GM23338 (cell line): ENCODE data around the gene ARHGAP42. TPM values are rescaled to one million over a fixed set of nuclear protein-coding genes. Genes with fewer than 3 reads are reported as not detected.

ENCODE experiments used
- ATAC-seq: fragments of 200-7000 bp; cut with Tn5 transposase; 3 replicates; pipeline ENCODE4 v1.9.1; 2020
- DNase-seq: peaks from one replicate; pipeline ENCODE4 v3.0.0-alpha.2; 2015; ENCODE audit warnings: low spot score
- H2AFZ ChIP-seq: fragments of 200-600 bp; sonication (generic); 2 replicates; pipeline ENCODE4 v1.8.0; 2016; ENCODE audit warnings: antibody characterized with exemption, mild to moderate bottlenecking, moderate library complexity
- H3F3A ChIP-seq: fragments of 200-600 bp; sonication (generic); replicated peaks from 2 replicates; pipeline ENCODE4 v1.8.0; 2017; ENCODE audit warnings: antibody characterized with exemption, mixed run types, low read depth
- H3K27ac ChIP-seq: fragments of 200-600 bp; sonication (generic); 2 replicates; pipeline ENCODE4 v1.6.1; 2016; ENCODE audit warnings: low read depth
- H3K27me3 ChIP-seq: fragments of 200-600 bp; sonication (generic); 2 replicates; pipeline ENCODE4 v1.8.0; 2016; ENCODE audit warnings: mild to moderate bottlenecking, mixed run types, moderate library complexity; ENCODE audit not compliant: insufficient read depth
- H3K36me3 ChIP-seq: fragments of 200-600 bp; sonication (generic); 2 replicates; pipeline ENCODE4 v1.8.0; 2016; ENCODE audit warnings: mild to moderate bottlenecking; ENCODE audit not compliant: insufficient read depth
- H3K4me1 ChIP-seq: fragments of 200-600 bp; sonication (generic); 2 replicates; pipeline ENCODE4 v1.8.0; 2016; ENCODE audit warnings: mild to moderate bottlenecking, moderate library complexity; ENCODE audit not compliant: insufficient read depth
- H3K4me2 ChIP-seq: fragments of 200-600 bp; sonication (generic); 2 replicates; pipeline ENCODE4 v1.7.1; 2017; ENCODE audit warnings: mixed run types
- H3K4me3 ChIP-seq: fragments of 200-600 bp; sonication (generic); 2 replicates; pipeline ENCODE4 v1.6.1; 2016; ENCODE audit warnings: mixed run types
- H3K79me2 ChIP-seq: fragments of 200-600 bp; sonication (generic); replicated peaks from 2 replicates; pipeline ENCODE4 v1.8.0; 2017; ENCODE audit warnings: mild to moderate bottlenecking; ENCODE audit not compliant: insufficient read depth
- H3K9me2 ChIP-seq: fragments of 200-600 bp; sonication (generic); 2 replicates; pipeline ENCODE4 v1.8.0; 2017; ENCODE audit not compliant: insufficient read depth
- H4K20me1 ChIP-seq: fragments of 200-600 bp; sonication (generic); replicated peaks from 2 replicates; pipeline ENCODE4 v1.8.0; 2017; ENCODE audit warnings: mild to moderate bottlenecking; ENCODE audit not compliant: insufficient read depth
- H3K27ac Mint-ChIP-seq: 2 replicates; pipeline ENCODE4 v1.8.0; 2020; ENCODE audit warnings: inconsistent platforms, mild to moderate bottlenecking, moderate library complexity, mixed read lengths
- H3K27me3 Mint-ChIP-seq: 3 replicates; pipeline ENCODE4 v1.8.0; 2022; ENCODE audit warnings: low read depth, mild to moderate bottlenecking, moderate library complexity, mixed read lengths, inconsistent platforms; ENCODE audit not compliant: insufficient read depth, poor library complexity
- H3K36me3 Mint-ChIP-seq: 3 replicates; pipeline ENCODE4 v1.8.0; 2021; ENCODE audit warnings: low read depth, mild to moderate bottlenecking, inconsistent platforms, moderate library complexity, mixed read lengths
- H3K4me1 Mint-ChIP-seq: 3 replicates; pipeline ENCODE4 v1.8.0; 2020; ENCODE audit warnings: mild to moderate bottlenecking, inconsistent platforms, mixed read lengths
- H3K4me3 Mint-ChIP-seq: 3 replicates; pipeline ENCODE4 v1.8.0; 2021; ENCODE audit warnings: moderate library complexity, mild to moderate bottlenecking, inconsistent platforms, mixed read lengths
- H3K9me3 Mint-ChIP-seq: 3 replicates; pipeline ENCODE4 v1.8.0; 2020; ENCODE audit warnings: moderate library complexity, mild to moderate bottlenecking, inconsistent platforms, mixed read lengths
- CREB1 ChIP-seq: fragments of 250-450 bp; sonication (Bioruptor Pico); IDR thresholded peaks from 2 replicates; pipeline ENCODE4 v1.5.0; 2020; ENCODE audit warnings: low read depth, mild to moderate bottlenecking, moderate library complexity
- EZH2 ChIP-seq: fragments of 200-600 bp; sonication (generic); IDR thresholded peaks from one replicate; pipeline ENCODE4 v1.8.0; 2017; ENCODE audit warnings: antibody characterized with exemption, mild to moderate bottlenecking, low read depth; ENCODE audit not compliant: unreplicated experiment
- EZH2phosphoT487 ChIP-seq: fragments of 200-600 bp; sonication (generic); IDR thresholded peaks from one replicate; pipeline ENCODE4 v1.8.1; 2018; ENCODE audit warnings: antibody characterized with exemption; ENCODE audit not compliant: unreplicated experiment
- JUNB ChIP-seq: IDR thresholded peaks from one replicate; pipeline ENCODE4 v1.6.1; 2016; ENCODE audit warnings: antibody characterized with exemption; ENCODE audit not compliant: unreplicated experiment
- NANOG ChIP-seq: IDR thresholded peaks from 2 replicates; pipeline ENCODE4 v1.6.1; 2016; ENCODE audit warnings: antibody characterized with exemption, borderline replicate concordance
- POLR2AphosphoS5 ChIP-seq: IDR thresholded peaks from 2 replicates; pipeline ENCODE4 v1.6.1; 2016; ENCODE audit warnings: antibody characterized with exemption, low read depth
- STAT1 ChIP-seq: IDR thresholded peaks from one replicate; pipeline ENCODE4 v1.6.1; 2016; ENCODE audit warnings: antibody characterized with exemption; ENCODE audit not compliant: unreplicated experiment
- ZNF331 ChIP-seq: fragments of 250-450 bp; sonication (Bioruptor Pico); IDR thresholded peaks from 2 replicates; pipeline ENCODE4 v1.5.0; 2020; ENCODE audit warnings: low read depth, mild to moderate bottlenecking, moderate library complexity
- ZNF462 ChIP-seq: fragments of 250-450 bp; sonication (Bioruptor Pico); IDR thresholded peaks from 2 replicates; pipeline ENCODE4 v1.5.0; 2020; ENCODE audit warnings: mild to moderate bottlenecking, moderate library complexity
- polyA plus RNA-seq: library from polyadenylated mRNA; unstranded; fragments of >200 nt; fragmentation: Nextera tagmentation; extraction: Ambion mirVana; gene quantifications from 2 replicates; pipeline ENCODE4 v1.2.1, GENCODE V29; 2016
- total RNA-seq: library from RNA; depleted of rRNA; stranded (reverse); fragments of >200 nt; shearing (Covaris generic); gene quantifications from 2 replicates; pipeline ENCODE4 v1.2.3, GENCODE V29; 2014
- TF ChIP-seq, protein P1 (sequence below): IDR thresholded peaks from 2 replicates; pipeline ENCODE4 v1.6.1; 2016; ENCODE audit warnings: antibody characterized with exemption
- TF ChIP-seq, protein P2 (sequence below): IDR thresholded peaks from one replicate; pipeline ENCODE4 v1.6.1; 2018; ENCODE audit warnings: antibody characterized with exemption; ENCODE audit not compliant: unreplicated experiment

ARHGAP42 gene
- total and polyA plus RNA-seq, 2 experiments from 2014 or later, result 23.7 to 35.7 TPM

- Histone ChIP-seq H3K79me2 (peaks cover 39% of the 10 kb centered on the region), H4K20me1 (no peaks in the 10 kb centered on the region), H3F3A (no peaks in the 10 kb centered on the region), H3K9me2 (no peaks in the 10 kb centered on the region), H3K4me3 (no peak overlapping the region), H3K27me3 (no peaks in the 10 kb centered on the region), H3K4me1 (peaks cover 33% of the 10 kb centered on the region), H3K27ac (peak overlapping the region; percentile 76; the same call in 1 of the 2 replicates), H2AFZ (no peak overlapping the region), H3K36me3 (no peaks in the 10 kb centered on the region), H3K4me2 (peak overlapping the region; percentile 26; the same call in 1 of the 2 replicates)
- TF ChIP-seq, protein P1, sequence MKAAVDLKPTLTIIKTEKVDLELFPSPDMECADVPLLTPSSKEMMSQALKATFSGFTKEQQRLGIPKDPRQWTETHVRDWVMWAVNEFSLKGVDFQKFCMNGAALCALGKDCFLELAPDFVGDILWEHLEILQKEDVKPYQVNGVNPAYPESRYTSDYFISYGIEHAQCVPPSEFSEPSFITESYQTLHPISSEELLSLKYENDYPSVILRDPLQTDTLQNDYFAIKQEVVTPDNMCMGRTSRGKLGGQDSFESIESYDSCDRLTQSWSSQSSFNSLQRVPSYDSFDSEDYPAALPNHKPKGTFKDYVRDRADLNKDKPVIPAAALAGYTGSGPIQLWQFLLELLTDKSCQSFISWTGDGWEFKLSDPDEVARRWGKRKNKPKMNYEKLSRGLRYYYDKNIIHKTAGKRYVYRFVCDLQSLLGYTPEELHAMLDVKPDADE, result no peak
- TF ChIP-seq NANOG (no peak), STAT1 (no peak), POLR2AphosphoS5 (no peak), ZNF331 (CRISPR knock-in tag) (no peak)
- TF ChIP-seq, protein P2, sequence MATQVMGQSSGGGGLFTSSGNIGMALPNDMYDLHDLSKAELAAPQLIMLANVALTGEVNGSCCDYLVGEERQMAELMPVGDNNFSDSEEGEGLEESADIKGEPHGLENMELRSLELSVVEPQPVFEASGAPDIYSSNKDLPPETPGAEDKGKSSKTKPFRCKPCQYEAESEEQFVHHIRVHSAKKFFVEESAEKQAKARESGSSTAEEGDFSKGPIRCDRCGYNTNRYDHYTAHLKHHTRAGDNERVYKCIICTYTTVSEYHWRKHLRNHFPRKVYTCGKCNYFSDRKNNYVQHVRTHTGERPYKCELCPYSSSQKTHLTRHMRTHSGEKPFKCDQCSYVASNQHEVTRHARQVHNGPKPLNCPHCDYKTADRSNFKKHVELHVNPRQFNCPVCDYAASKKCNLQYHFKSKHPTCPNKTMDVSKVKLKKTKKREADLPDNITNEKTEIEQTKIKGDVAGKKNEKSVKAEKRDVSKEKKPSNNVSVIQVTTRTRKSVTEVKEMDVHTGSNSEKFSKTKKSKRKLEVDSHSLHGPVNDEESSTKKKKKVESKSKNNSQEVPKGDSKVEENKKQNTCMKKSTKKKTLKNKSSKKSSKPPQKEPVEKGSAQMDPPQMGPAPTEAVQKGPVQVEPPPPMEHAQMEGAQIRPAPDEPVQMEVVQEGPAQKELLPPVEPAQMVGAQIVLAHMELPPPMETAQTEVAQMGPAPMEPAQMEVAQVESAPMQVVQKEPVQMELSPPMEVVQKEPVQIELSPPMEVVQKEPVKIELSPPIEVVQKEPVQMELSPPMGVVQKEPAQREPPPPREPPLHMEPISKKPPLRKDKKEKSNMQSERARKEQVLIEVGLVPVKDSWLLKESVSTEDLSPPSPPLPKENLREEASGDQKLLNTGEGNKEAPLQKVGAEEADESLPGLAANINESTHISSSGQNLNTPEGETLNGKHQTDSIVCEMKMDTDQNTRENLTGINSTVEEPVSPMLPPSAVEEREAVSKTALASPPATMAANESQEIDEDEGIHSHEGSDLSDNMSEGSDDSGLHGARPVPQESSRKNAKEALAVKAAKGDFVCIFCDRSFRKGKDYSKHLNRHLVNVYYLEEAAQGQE, result no peak
- DNase-seq (no peak), ATAC-seq (no peak)
- Mint-ChIP-seq H3K4me3 (no peak overlapping the region), H3K36me3 (peaks cover 14% of the 10 kb centered on the region; the same call in 1 of the 3 replicates), H3K27ac (peak overlapping the region; percentile 84), H3K27me3 (peaks cover 2% of the 10 kb centered on the region), H3K9me3 (no peaks in the 10 kb centered on the region; the same call in 2 of the 3 replicates), H3K4me1 (peaks cover 43% of the 10 kb centered on the region)
Observed at GRCh38 chr11:100790073-100790472, 103.0 kb downstream of the ARHGAP42 start.

DNA sequence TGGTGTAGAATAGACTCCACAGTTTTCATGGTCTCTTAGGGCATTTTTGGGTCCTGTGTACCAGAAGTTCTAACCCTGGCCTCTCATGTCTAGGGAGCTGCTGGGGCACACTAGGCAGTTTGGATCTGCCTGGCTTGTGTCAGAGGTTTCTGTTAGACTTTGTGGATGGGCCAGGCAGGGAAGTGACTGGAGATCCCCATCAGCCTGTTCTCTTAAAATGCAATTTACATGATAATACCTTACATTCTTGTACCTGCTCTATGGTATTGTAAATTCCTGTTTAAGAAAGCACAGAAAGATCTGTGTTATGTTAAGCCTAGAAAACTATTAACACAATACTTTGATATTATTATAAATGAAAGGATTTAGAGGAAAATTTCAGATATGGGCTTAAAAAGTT, 104.0 kb downstream of the ARHGAP42 start:
- Mint-ChIP-seq H3K4me3 (peak overlapping the region; percentile 40; the same call in 1 of the 3 replicates), H3K27ac (peak overlapping the region; percentile 95), H3K4me1 (peaks cover 40% of the 10 kb centered on the region), H3K9me3 (no peaks in the 10 kb centered on the region; the same call in 2 of the 3 replicates), H3K27me3 (peaks cover 2% of the 10 kb centered on the region), H3K36me3 (peaks cover 14% of the 10 kb centered on the region; the same call in 1 of the 3 replicates)
- H3K79me2 ChIP-seq, result peaks cover 35% of the 10 kb centered on the region
- ATAC-seq (peak; percentile 97), DNase-seq (peak; percentile 88)
- TF ChIP-seq EZH2phosphoT487 (no peak), JUNB (no peak), NANOG (peak; percentile 73; the same call in 1 of the 2 replicates), ZNF462 (CRISPR knock-in tag) (peak; percentile 95), CREB1 (CRISPR knock-in tag) (peak; percentile 32; the same call in 1 of the 2 replicates), EZH2 (no peak)
- no peaks in the 10 kb centered on the region for H3K27me3 ChIP-seq
- H3F3A ChIP-seq, result no peaks in the 10 kb centered on the region
- peaks cover 26% of the 10 kb centered on the region for H3K4me1 ChIP-seq
- no peaks in the 10 kb centered on the region for H3K9me2 ChIP-seq
- peak overlapping the region; percentile 87 for H3K27ac ChIP-seq
- H3K36me3 ChIP-seq, result no peaks in the 10 kb centered on the region
- H4K20me1 ChIP-seq, result no peaks in the 10 kb centered on the region
- no peak overlapping the region for H2AFZ ChIP-seq
- H3K4me2 ChIP-seq, result peak overlapping the region; percentile 36
- H3K4me3 ChIP-seq, result peak overlapping the region; percentile 18
